Measurements from ENCODE around the gene SMC3. TPM values are rescaled to one million over a fixed set of nuclear protein-coding genes. Genes with fewer than 3 reads are reported as not detected.

SMC3 gene
- total RNA-seq, 1 donor from 2014 or later: 39.8 TPM

DNA sequence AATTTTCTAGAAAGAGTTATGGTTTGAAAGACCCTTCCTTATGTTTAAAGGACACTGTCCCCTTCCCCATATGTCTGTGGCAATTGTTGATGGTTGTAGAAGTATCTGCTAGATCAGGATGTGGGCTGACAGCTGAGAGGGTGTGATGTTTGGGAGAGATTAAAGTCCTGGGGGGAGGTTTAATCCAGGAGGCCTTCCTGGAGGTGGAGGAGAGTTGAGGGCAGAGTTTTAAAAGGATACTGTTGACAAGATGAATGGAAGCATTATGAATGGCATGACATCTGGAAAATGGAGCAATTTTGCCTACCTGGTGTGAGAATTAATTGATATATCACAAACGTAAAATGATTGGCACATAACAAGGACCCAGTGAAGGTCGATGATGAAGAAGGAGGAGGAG lies 32.9 kb upstream of the SMC3 start:
- Mint-ChIP-seq H3K36me3 (ENCODE audit: unreplicated experiment) (no peaks in the 10 kb centered on the region), H3K9me3 (ENCODE audit: unreplicated experiment) (no peaks in the 10 kb centered on the region), H3K4me3 (ENCODE audit: unreplicated experiment) (no peak overlapping the region), H3K27ac (ENCODE audit: unreplicated experiment) (no peak overlapping the region), H3K4me1 (ENCODE audit: unreplicated experiment) (peaks cover 21% of the 10 kb centered on the region), H3K27me3 (ENCODE audit: unreplicated experiment) (no peaks in the 10 kb centered on the region)
- TF ChIP-seq, protein P1, sequence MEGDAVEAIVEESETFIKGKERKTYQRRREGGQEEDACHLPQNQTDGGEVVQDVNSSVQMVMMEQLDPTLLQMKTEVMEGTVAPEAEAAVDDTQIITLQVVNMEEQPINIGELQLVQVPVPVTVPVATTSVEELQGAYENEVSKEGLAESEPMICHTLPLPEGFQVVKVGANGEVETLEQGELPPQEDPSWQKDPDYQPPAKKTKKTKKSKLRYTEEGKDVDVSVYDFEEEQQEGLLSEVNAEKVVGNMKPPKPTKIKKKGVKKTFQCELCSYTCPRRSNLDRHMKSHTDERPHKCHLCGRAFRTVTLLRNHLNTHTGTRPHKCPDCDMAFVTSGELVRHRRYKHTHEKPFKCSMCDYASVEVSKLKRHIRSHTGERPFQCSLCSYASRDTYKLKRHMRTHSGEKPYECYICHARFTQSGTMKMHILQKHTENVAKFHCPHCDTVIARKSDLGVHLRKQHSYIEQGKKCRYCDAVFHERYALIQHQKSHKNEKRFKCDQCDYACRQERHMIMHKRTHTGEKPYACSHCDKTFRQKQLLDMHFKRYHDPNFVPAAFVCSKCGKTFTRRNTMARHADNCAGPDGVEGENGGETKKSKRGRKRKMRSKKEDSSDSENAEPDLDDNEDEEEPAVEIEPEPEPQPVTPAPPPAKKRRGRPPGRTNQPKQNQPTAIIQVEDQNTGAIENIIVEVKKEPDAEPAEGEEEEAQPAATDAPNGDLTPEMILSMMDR (IDR thresholded peaks at IDR 0.05): no peak
- no peak for DNase-seq (ENCODE audit: extremely low spot score, unreplicated experiment)

- no peak overlapping the region for H3K27ac Mint-ChIP-seq (ENCODE audit: unreplicated experiment)
- H3K4me1 Mint-ChIP-seq (ENCODE audit: unreplicated experiment): peaks cover 10% of the 10 kb centered on the region
- no peak for DNase-seq (ENCODE audit: extremely low spot score, unreplicated experiment)
- no peaks in the 10 kb centered on the region for H3K9me3 Mint-ChIP-seq (ENCODE audit: unreplicated experiment)
- TF ChIP-seq, protein P1 (IDR thresholded peaks at IDR 0.05): peak; percentile 43
- no peaks in the 10 kb centered on the region for H3K36me3 Mint-ChIP-seq (ENCODE audit: unreplicated experiment)
- H3K27me3 Mint-ChIP-seq (ENCODE audit: unreplicated experiment): no peaks in the 10 kb centered on the region
- no peak overlapping the region for H3K4me3 Mint-ChIP-seq (ENCODE audit: unreplicated experiment)
These were observed 31.3 kb upstream of the SMC3 start for GRCh38 chr10:110535958-110536891.

- Mint-ChIP-seq H3K4me3 (ENCODE audit: unreplicated experiment) (no peak overlapping the region), H3K27me3 (ENCODE audit: unreplicated experiment) (no peaks in the 10 kb centered on the region), H3K4me1 (ENCODE audit: unreplicated experiment) (peaks cover 10% of the 10 kb centered on the region), H3K36me3 (ENCODE audit: unreplicated experiment) (no peaks in the 10 kb centered on the region), H3K9me3 (ENCODE audit: unreplicated experiment) (no peaks in the 10 kb centered on the region), H3K27ac (ENCODE audit: unreplicated experiment) (no peak overlapping the region)
- TF ChIP-seq, protein P1 (IDR thresholded peaks at IDR 0.05): no peak
- no peak for DNase-seq (ENCODE audit: extremely low spot score, unreplicated experiment)
These were observed 28.4 kb upstream of the SMC3 start for GRCh38 chr10:110539091-110539490.

DNA sequence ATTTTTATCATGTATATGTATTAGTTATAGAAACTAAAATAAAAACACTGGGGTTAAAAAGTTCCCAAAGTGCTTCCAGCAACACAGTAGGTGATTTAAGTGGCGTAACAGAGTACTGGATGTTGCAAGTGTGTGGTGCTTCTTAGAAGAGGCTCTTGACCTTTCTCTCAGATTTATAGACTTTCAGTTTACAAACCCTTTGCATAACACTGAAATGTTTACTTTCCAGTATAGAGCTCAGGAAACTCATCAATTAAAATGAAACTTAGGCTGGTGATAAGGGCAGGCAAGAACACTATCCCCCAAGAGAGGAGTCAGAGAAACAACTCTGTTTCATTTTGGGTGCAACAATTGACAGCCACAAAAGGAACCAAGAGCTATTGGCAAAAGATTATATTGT lies 27.5 kb upstream of the SMC3 start:
- no peaks in the 10 kb centered on the region for H3K9me3 Mint-ChIP-seq (ENCODE audit: unreplicated experiment)
- TF ChIP-seq, protein P1 (IDR thresholded peaks at IDR 0.05): no peak
- H3K27me3 Mint-ChIP-seq (ENCODE audit: unreplicated experiment): no peaks in the 10 kb centered on the region
- H3K4me1 Mint-ChIP-seq (ENCODE audit: unreplicated experiment): peaks cover 10% of the 10 kb centered on the region
- no peak overlapping the region for H3K27ac Mint-ChIP-seq (ENCODE audit: unreplicated experiment)
- H3K36me3 Mint-ChIP-seq (ENCODE audit: unreplicated experiment): no peaks in the 10 kb centered on the region
- H3K4me3 Mint-ChIP-seq (ENCODE audit: unreplicated experiment): no peak overlapping the region
- DNase-seq (ENCODE audit: extremely low spot score, unreplicated experiment): no peak

GRCh38 chr10:110544958-110545537 lies 22.4 kb upstream of the SMC3 start:
- peaks cover 16% of the 10 kb centered on the region for H3K27me3 Mint-ChIP-seq (ENCODE audit: unreplicated experiment)
- TF ChIP-seq, protein P1 (IDR thresholded peaks at IDR 0.05): no peak
- no peaks in the 10 kb centered on the region for H3K9me3 Mint-ChIP-seq (ENCODE audit: unreplicated experiment)
- no peak for DNase-seq (ENCODE audit: extremely low spot score, unreplicated experiment)
- H3K36me3 Mint-ChIP-seq (ENCODE audit: unreplicated experiment): no peaks in the 10 kb centered on the region
- peaks cover 5% of the 10 kb centered on the region for H3K4me1 Mint-ChIP-seq (ENCODE audit: unreplicated experiment)
- H3K4me3 Mint-ChIP-seq (ENCODE audit: unreplicated experiment): no peak overlapping the region
- H3K27ac Mint-ChIP-seq (ENCODE audit: unreplicated experiment): no peak overlapping the region
